Endothelial cell of umbilical vein (primary cell): ENCODE measurements around the gene CDH23. TPM values are rescaled to one million over a fixed set of nuclear protein-coding genes. Genes with fewer than 3 reads are reported as not detected.

Source experiments
- BruUV-seq: library from RNA; stranded (reverse); fragments of 400-500 nt; replicated peaks from 2 replicates; lab custom pipeline; 2021; lab: Mats Ljungman, UMichigan
- CTCF ChIA-PET: fragments of 300-600, 350-600 bp; sonication (Branson Sonifier 250); formaldehyde crosslinking; loops from one replicate; lab custom pipeline; 2021; ENCODE audit warnings: antibody characterized with exemption, inconsistent platforms; lab: Charles Lee
- POLR2A ChIA-PET: fragments of 300-600, 350-600 bp; sonication (Branson Sonifier 250); formaldehyde crosslinking; loops from one replicate; lab custom pipeline; 2021; ENCODE audit warnings: antibody characterized with exemption, inconsistent platforms; lab: Charles Lee
- DNase-seq: peaks from one replicate; pipeline ENCODE4 v3.0.0-alpha.2; 2011; ENCODE audit warnings: low read depth, low spot score
- FAIRE-seq: peaks from 2 replicates; lab custom pipeline; 2011; peaks lifted over from hg19 to GRCh38; lab: Jason Lieb, UNC
- H2AFZ ChIP-seq: 2 replicates; pipeline ENCODE4 v1.6.0; 2012; ENCODE audit warnings: low read depth, low read length, control low read depth, inconsistent platforms
- H3K27ac ChIP-seq: 2 replicates; pipeline ENCODE4 v1.5.1; 2011; ENCODE audit warnings: low read depth, mild to moderate bottlenecking, control low read depth, low read length, moderate library complexity; ENCODE audit not compliant: insufficient read depth
- H3K27me3 ChIP-seq, 2 experiments: 2 replicates each; pipeline versions ENCODE4 v1.6.0 to v1.6.1; 2011; ENCODE audit warnings: low read length in 2 of 2, mixed read lengths in 1 of 2; ENCODE audit not compliant: control insufficient read depth in 2 of 2, insufficient read depth in 2 of 2
- H3K36me3 ChIP-seq, 2 experiments: 2 replicates in 1 of 2; 3 replicates in 1 of 2; pipeline ENCODE4 v1.5.1; 2011; ENCODE audit warnings: low read length in 2 of 2, mild to moderate bottlenecking in 1 of 2, moderate library complexity in 1 of 2; ENCODE audit not compliant: control insufficient read depth in 2 of 2, insufficient read depth in 2 of 2; ENCODE audit errors: extremely low read depth in 1 of 2
- H3K4me1 ChIP-seq: 3 replicates; pipeline ENCODE4 v1.5.1; 2011; ENCODE audit warnings: mild to moderate bottlenecking, low read length; ENCODE audit not compliant: control insufficient read depth, insufficient read depth; ENCODE audit errors: extremely low read depth
- H3K4me2 ChIP-seq: 2 replicates; pipeline ENCODE4 v1.6.1; 2011; ENCODE audit warnings: low read length, control low read depth, mixed read lengths; ENCODE audit not compliant: insufficient read depth
- H3K4me3 ChIP-seq, 3 experiments: fragments of 200-600 bp in 1 of 3; sonication (generic), shearing (Covaris generic) in 1 of 3; replicated peaks in 1 of 3; 2 replicates each; pipeline ENCODE4 v1.5.1; 2011 to 2016; ENCODE audit warnings: control low read depth in 3 of 3, low read length in 3 of 3, mild to moderate bottlenecking in 2 of 3, inconsistent platforms in 1 of 3, low read depth in 1 of 3, moderate library complexity in 1 of 3; ENCODE audit not compliant: insufficient read depth in 1 of 3
- H3K79me2 ChIP-seq: 2 replicates; pipeline ENCODE4 v1.6.0; 2012; ENCODE audit warnings: low read length, inconsistent platforms; ENCODE audit not compliant: control insufficient read depth, insufficient read depth
- H3K9ac ChIP-seq: replicated peaks from 2 replicates; pipeline ENCODE3; 2011; ENCODE audit warnings: low read length, control low read depth; ENCODE audit not compliant: insufficient read depth; ENCODE audit errors: extremely low read depth
- H3K9me1 ChIP-seq: replicated peaks from 3 replicates; pipeline ENCODE4 v1.6.0; 2011; ENCODE audit warnings: mild to moderate bottlenecking, low read length; ENCODE audit not compliant: control insufficient read depth, insufficient read depth; ENCODE audit errors: extremely low read depth
- H3K9me3 ChIP-seq: replicated peaks from 2 replicates; pipeline ENCODE4 v1.5.1; 2012; ENCODE audit warnings: low read length, inconsistent platforms; ENCODE audit not compliant: control insufficient read depth, insufficient read depth
- H4K20me1 ChIP-seq: replicated peaks from 2 replicates; pipeline ENCODE3; 2011; ENCODE audit warnings: mild to moderate bottlenecking, low read length; ENCODE audit not compliant: control insufficient read depth, insufficient read depth; ENCODE audit errors: extremely low read depth
- EZH2 ChIP-seq: IDR thresholded peaks from 2 replicates; pipeline ENCODE4 v1.6.1; 2012; ENCODE audit warnings: borderline replicate concordance, low read depth, mild to moderate bottlenecking, moderate library complexity, low read length, inconsistent platforms; ENCODE audit not compliant: severe bottlenecking
- FOS ChIP-seq: IDR thresholded peaks from 2 replicates; pipeline ENCODE4 v1.6.1; 2011; ENCODE audit warnings: mild to moderate bottlenecking, low read length, moderate library complexity, borderline replicate concordance; ENCODE audit not compliant: insufficient read depth
- GATA2 ChIP-seq: IDR thresholded peaks from 2 replicates; pipeline ENCODE4 v1.7.0; 2011; ENCODE audit warnings: low read depth, mild to moderate bottlenecking, moderate library complexity, mixed read lengths, low read length; ENCODE audit not compliant: insufficient read length, insufficient read depth
- JUN ChIP-seq: IDR thresholded peaks from 2 replicates; pipeline ENCODE4 v1.6.1; 2011; ENCODE audit warnings: borderline replicate concordance, low read depth; ENCODE audit not compliant: insufficient read length, insufficient read depth
- MYC ChIP-seq: IDR thresholded peaks from one replicate; pipeline ENCODE4 v1.6.1; 2011; ENCODE audit warnings: mild to moderate bottlenecking, low read depth, low read length
- POLR2A ChIP-seq: IDR thresholded peaks from 2 replicates; pipeline ENCODE4 v1.6.1; 2012; ENCODE audit warnings: low read depth, mild to moderate bottlenecking, control low read depth, low read length
- POLR2AphosphoS5 ChIP-seq: IDR thresholded peaks from 2 replicates; pipeline ENCODE4 v1.6.1; 2012; ENCODE audit warnings: low read depth, mild to moderate bottlenecking, control low read depth, low read length, moderate library complexity; ENCODE audit not compliant: insufficient read depth
- dilution Hi-C: fragments of 300-500 bp; cut with MboI; formaldehyde crosslinking; loops from one replicate; pipeline ENCODE4 v1.15.0; 2019; ENCODE audit warnings: low sequenced_read_pairs; ENCODE audit not compliant: extremely low pct_ligation_motif_present
- intact Hi-C: fragments of 100-400 bp; cut with micrococcal nuclease; formaldehyde crosslinking; loops from one replicate; pipeline ENCODE4 v1.10.0; 2022
- polyA plus RNA-seq, 4 experiments: library from polyadenylated mRNA; depleted of rRNA in 3 of 4; stranded (reverse) in 3 of 4; unstranded in 1 of 4; fragments of >200 nt; gene quantifications; 2 replicates each; pipeline versions ENCODE4 v1.2.1 to v1.2.3, GENCODE V29; 2011 to 2012; ENCODE audit warnings: missing spikeins in 1 of 4
- total RNA-seq: library from RNA; stranded (reverse); gene quantifications from 2 replicates; pipeline ENCODE4 v1.2.3, GENCODE V29; 2021
- TF ChIP-seq, protein P1 (sequence below): IDR thresholded peaks from 2 replicates; pipeline ENCODE4 v1.6.1; 2011; ENCODE audit not compliant: insufficient read depth, insufficient read length
- TF ChIP-seq, protein P2 (sequence below), 2 donors: IDR thresholded peaks; 1 replicate in 1 of 2; 2 replicates in 1 of 2; pipeline ENCODE4 v1.5.1; 2011; ENCODE audit warnings: low read length in 2 of 2, mild to moderate bottlenecking in 2 of 2, moderate library complexity in 2 of 2, control low read depth in 1 of 2, inconsistent platforms in 1 of 2, low read depth in 1 of 2; ENCODE audit not compliant: insufficient read depth in 1 of 2; ENCODE audit errors: extremely low read depth in 1 of 2

The CDH23 gene
- total and polyA plus RNA-seq, 2 donors (not counting 3 experiments of a cell fraction or from before 2014, with no cell fraction given), result not detected

DNA sequence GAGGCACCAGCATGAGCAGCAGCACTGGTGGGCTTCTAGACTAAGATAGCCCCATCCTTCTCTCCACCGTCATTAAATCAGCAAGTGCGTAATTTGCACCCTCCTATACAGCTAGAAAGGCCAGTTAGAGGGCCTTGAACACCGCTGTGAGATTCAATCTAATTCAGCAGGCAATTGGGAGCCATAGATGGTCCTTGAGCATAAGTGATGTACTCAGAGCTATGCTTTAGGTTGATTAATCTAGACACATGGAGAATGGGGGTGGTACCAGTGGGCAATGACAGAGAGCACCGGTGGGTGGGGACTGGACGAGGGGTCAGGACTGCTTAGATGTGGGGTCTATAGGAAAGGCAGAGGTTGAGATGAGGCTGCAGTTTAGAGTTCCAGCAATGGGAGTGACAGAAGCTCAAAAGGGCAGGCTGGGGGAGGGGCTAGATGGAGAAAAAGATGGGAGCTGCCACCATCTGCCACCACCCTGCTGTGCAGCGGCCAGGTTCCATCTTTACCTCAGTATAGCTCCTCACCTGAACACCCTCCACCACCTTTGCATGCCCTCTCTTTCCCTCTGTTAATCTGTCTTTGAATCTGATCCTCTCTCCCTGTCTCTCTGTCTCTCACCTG is 235.6 kb downstream of the CDH23 start:
- Histone ChIP-seq H3K9ac (no peak overlapping the region), H3K4me1 (no peaks in the 10 kb centered on the region), H2AFZ (no peak overlapping the region), H3K79me2 (no peaks in the 10 kb centered on the region), H3K27ac (no peak overlapping the region), H3K9me1 (no peaks in the 10 kb centered on the region), H3K9me3 (no peaks in the 10 kb centered on the region), H3K4me3 (no peak overlapping the region), H3K36me3 (no peaks in the 10 kb centered on the region), H3K4me2 (no peak overlapping the region), H4K20me1 (no peaks in the 10 kb centered on the region), H3K27me3 (peaks cover 3 to 4% of the 10 kb centered on the region in 2 experiments)
- TF ChIP-seq, protein P1, sequence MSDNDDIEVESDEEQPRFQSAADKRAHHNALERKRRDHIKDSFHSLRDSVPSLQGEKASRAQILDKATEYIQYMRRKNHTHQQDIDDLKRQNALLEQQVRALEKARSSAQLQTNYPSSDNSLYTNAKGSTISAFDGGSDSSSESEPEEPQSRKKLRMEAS, result no peak
- TF ChIP-seq EZH2 (no peak), FOS (no peak), JUN (no peak), POLR2A (no peak), GATA2 (no peak), MYC (no peak), POLR2AphosphoS5 (no peak)
- TF ChIP-seq, protein P2, sequence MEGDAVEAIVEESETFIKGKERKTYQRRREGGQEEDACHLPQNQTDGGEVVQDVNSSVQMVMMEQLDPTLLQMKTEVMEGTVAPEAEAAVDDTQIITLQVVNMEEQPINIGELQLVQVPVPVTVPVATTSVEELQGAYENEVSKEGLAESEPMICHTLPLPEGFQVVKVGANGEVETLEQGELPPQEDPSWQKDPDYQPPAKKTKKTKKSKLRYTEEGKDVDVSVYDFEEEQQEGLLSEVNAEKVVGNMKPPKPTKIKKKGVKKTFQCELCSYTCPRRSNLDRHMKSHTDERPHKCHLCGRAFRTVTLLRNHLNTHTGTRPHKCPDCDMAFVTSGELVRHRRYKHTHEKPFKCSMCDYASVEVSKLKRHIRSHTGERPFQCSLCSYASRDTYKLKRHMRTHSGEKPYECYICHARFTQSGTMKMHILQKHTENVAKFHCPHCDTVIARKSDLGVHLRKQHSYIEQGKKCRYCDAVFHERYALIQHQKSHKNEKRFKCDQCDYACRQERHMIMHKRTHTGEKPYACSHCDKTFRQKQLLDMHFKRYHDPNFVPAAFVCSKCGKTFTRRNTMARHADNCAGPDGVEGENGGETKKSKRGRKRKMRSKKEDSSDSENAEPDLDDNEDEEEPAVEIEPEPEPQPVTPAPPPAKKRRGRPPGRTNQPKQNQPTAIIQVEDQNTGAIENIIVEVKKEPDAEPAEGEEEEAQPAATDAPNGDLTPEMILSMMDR (IDR thresholded peaks at IDR 0.05; ENCODE audit: extremely low read depth in 1 of 2, insufficient read depth in 1 of 2, low read depth in 1 of 2, low read length in 2 of 2), result no peak
- DNase-seq (no peak), FAIRE-seq (no peak)
- dilution Hi-C loops, result no loop called here
- intact Hi-C loops, result no loop called here
- CTCF ChIA-PET, result interaction anchor here (0.9 kb wide), 1 partner anchor 9 kb away, joined by 3 read pairs; no protein-coding TSS in a partner anchor
- no TSS peak for BruUV-seq
- POLR2A ChIA-PET, result no interaction called here
